ENCODE results near the gene GON7.
A peak's percentile ranks its signal among the peaks of the same experiment; 100 is the strongest.
"Not testable (repeated sequence)": the region's sequence is repeated elsewhere in the genome, so short reads cannot be mapped to it uniquely, and the experiment has no call there.

Gene GON7

GRCh38 chr14:93206793-93207467, at the start of gene GON7, which contains the start of gene UBR7:
TSS of gene GON7 (minus strand) at chr14:93207065. CDS start at chr14:93207037, 28 bp downstream.
TSS of gene UBR7 (plus strand) at chr14:93207256. CDS start at chr14:93207292, 36 bp downstream.
- DNase-seq = peak; percentile 79 to 80

- DNase-seq = no peak
Measured at GRCh38 chr14:93249128-93249831, 42.4 kb upstream of the GON7 start.

GRCh38 chr14:93246534-93246933, 39.7 kb upstream of the GON7 start:
- no peak for DNase-seq

- no peak for DNase-seq
Measured at GRCh38 chr14:93245764-93246420, 39.0 kb upstream of the GON7 start.

- DNase-seq = no peak
Measured at GRCh38 chr14:93240678-93241000, 33.8 kb upstream of the GON7 start.

- DNase-seq = no peak
Measured at GRCh38 chr14:93239869-93240677, 33.2 kb upstream of the GON7 start.

- no peak for DNase-seq
Measured at GRCh38 chr14:93234798-93235197, 27.9 kb upstream of the GON7 start.

- DNase-seq = not testable (repeated sequence)
Measured at GRCh38 chr14:93233078-93233477, 26.2 kb upstream of the GON7 start.

GRCh38 chr14:93232159-93232558, 25.3 kb upstream of the GON7 start:
- no peak for DNase-seq

GRCh38 chr14:93231129-93231979, 24.5 kb upstream of the GON7 start:
- no peak for DNase-seq

GRCh38 chr14:93230539-93230938, 23.7 kb upstream of the GON7 start:
- DNase-seq = no peak

- DNase-seq = no peak
Measured at GRCh38 chr14:93228550-93228949, 21.7 kb upstream of the GON7 start.

- no peak for DNase-seq
Measured at GRCh38 chr14:93223565-93223964, 16.7 kb upstream of the GON7 start.

- no peak for DNase-seq
Measured at GRCh38 chr14:93220509-93220908, 13.6 kb upstream of the GON7 start.

GRCh38 chr14:93219103-93219726, 12.3 kb upstream of the GON7 start:
- DNase-seq = peak; percentile 40 to 53

GRCh38 chr14:93214598-93214997, 7.7 kb upstream of the GON7 start:
- DNase-seq = no peak

- DNase-seq = no peak
Measured at GRCh38 chr14:93212432-93212831, 5.6 kb upstream of the GON7 start.

GRCh38 chr14:93207468-93208308, 823 bp upstream of the GON7 start:
- DNase-seq = peak in 1 of 2 experiments; percentile 9

- DNase-seq = no peak
Measured at GRCh38 chr14:93201155-93201704, 5.6 kb downstream of the GON7 start.

- DNase-seq = no peak
Measured at GRCh38 chr14:93200553-93200952, 6.3 kb downstream of the GON7 start.
